ENCODE measurements around the gene PRIM1.

DNA sequence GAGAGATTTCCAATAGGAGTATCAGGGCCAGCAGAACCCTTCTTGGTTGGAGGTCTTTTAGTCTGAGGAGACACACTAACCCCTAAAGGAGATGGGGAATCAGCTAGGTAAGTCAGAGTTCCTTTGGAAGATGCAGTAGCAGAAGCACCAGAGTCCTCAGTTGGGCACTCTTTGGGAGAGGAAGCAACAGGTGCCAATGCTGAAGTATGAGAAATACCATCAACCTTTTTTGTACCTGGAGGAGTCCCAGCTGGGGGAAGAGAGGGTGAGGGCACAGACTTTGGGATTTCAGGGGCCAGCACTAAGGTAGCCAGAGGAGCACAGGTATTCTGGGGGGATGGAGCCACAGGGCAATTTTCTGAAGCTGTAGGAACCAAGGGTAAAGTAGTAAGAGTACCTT, 33.1 kb downstream of the PRIM1 start:
- TF ChIP-seq RAD21 (IDR thresholded peaks at IDR 0.05; ENCODE audit: low read depth), result no peak
- no peak for TF ChIP-seq TEAD4 (IDR thresholded peaks at IDR 0.05)
- TF ChIP-seq CEBPB (IDR thresholded peaks at IDR 0.05), result no peak
- TF ChIP-seq, protein P1, sequence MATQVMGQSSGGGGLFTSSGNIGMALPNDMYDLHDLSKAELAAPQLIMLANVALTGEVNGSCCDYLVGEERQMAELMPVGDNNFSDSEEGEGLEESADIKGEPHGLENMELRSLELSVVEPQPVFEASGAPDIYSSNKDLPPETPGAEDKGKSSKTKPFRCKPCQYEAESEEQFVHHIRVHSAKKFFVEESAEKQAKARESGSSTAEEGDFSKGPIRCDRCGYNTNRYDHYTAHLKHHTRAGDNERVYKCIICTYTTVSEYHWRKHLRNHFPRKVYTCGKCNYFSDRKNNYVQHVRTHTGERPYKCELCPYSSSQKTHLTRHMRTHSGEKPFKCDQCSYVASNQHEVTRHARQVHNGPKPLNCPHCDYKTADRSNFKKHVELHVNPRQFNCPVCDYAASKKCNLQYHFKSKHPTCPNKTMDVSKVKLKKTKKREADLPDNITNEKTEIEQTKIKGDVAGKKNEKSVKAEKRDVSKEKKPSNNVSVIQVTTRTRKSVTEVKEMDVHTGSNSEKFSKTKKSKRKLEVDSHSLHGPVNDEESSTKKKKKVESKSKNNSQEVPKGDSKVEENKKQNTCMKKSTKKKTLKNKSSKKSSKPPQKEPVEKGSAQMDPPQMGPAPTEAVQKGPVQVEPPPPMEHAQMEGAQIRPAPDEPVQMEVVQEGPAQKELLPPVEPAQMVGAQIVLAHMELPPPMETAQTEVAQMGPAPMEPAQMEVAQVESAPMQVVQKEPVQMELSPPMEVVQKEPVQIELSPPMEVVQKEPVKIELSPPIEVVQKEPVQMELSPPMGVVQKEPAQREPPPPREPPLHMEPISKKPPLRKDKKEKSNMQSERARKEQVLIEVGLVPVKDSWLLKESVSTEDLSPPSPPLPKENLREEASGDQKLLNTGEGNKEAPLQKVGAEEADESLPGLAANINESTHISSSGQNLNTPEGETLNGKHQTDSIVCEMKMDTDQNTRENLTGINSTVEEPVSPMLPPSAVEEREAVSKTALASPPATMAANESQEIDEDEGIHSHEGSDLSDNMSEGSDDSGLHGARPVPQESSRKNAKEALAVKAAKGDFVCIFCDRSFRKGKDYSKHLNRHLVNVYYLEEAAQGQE (IDR thresholded peaks at IDR 0.05; ENCODE audit: low read depth), result no peak
- TF ChIP-seq MAX (IDR thresholded peaks at IDR 0.05), result no peak
- no peak for TF ChIP-seq EP300 (IDR thresholded peaks at IDR 0.05; ENCODE audit: borderline replicate concordance)
- TF ChIP-seq, protein P2, sequence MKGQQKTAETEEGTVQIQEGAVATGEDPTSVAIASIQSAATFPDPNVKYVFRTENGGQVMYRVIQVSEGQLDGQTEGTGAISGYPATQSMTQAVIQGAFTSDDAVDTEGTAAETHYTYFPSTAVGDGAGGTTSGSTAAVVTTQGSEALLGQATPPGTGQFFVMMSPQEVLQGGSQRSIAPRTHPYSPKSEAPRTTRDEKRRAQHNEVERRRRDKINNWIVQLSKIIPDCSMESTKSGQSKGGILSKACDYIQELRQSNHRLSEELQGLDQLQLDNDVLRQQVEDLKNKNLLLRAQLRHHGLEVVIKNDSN (IDR thresholded peaks at IDR 0.05), result no peak
- no peak for TF ChIP-seq CREB1 (IDR thresholded peaks at IDR 0.05; ENCODE audit: low read depth)
- no peak for TF ChIP-seq ZBTB7A (IDR thresholded peaks at IDR 0.05; ENCODE audit: low read depth)
- TF ChIP-seq NFIC (IDR thresholded peaks at IDR 0.05), result no peak
- TF ChIP-seq TAF1 (IDR thresholded peaks at IDR 0.05; ENCODE audit: low read depth), result no peak
- TF ChIP-seq YY1 (IDR thresholded peaks at IDR 0.05; ENCODE audit: low read depth), result no peak
- no peak for TF ChIP-seq FOXM1 (IDR thresholded peaks at IDR 0.05; ENCODE audit: borderline replicate concordance, low read depth)
- TF ChIP-seq TCF12 (IDR thresholded peaks at IDR 0.05; ENCODE audit: low read depth), result no peak
